Muscle layer of duodenum (tissue), 2 donors: ENCODE results near the gene CDIP1.
A peak's percentile ranks its signal among the peaks of the same experiment; 100 is the strongest.

ENCODE experiments used
- H3K27ac ChIP-seq: one replicate; pipeline ENCODE4 v1.7.0; 2013; ENCODE audit warnings: mild to moderate bottlenecking, low read length
- H3K27me3 ChIP-seq: one replicate; pipeline ENCODE4 v1.7.0; 2013; ENCODE audit warnings: low read depth, mild to moderate bottlenecking, control low read depth, low read length
- H3K36me3 ChIP-seq, 2 donors: one replicate each; pipeline ENCODE4 v1.7.0; 2013; ENCODE audit warnings: low read length in 2 of 2, control low read depth in 1 of 2, mild to moderate bottlenecking in 1 of 2; ENCODE audit not compliant: insufficient read depth in 2 of 2, control insufficient read depth in 1 of 2
- H3K4me1 ChIP-seq, 2 donors: one replicate each; pipeline ENCODE4 v1.7.0; 2013; ENCODE audit warnings: low read length in 2 of 2, mild to moderate bottlenecking in 2 of 2, control low read depth in 1 of 2, moderate library complexity in 1 of 2; ENCODE audit not compliant: insufficient read depth in 2 of 2, control insufficient read depth in 1 of 2
- H3K4me3 ChIP-seq, 2 donors: one replicate each; pipeline ENCODE4 v1.7.0; 2013; ENCODE audit warnings: low read length in 2 of 2, low read depth in 1 of 2, mild to moderate bottlenecking in 1 of 2
- H3K9me3 ChIP-seq, 2 donors: one replicate each; pipeline ENCODE4 v1.7.0; 2013; ENCODE audit warnings: low read length in 2 of 2, control low read depth in 1 of 2, mild to moderate bottlenecking in 1 of 2; ENCODE audit not compliant: control insufficient read depth in 1 of 2
- donor health status: healthy.

The CDIP1 gene

GRCh38 chr16:4481526-4481925, 57.0 kb downstream of the CDIP1 start:
- Histone ChIP-seq H3K27me3 (no peaks in the 10 kb centered on the region), H3K4me3 (no peak overlapping the region), H3K36me3 (peaks cover 0 to 7% of the 10 kb centered on the region in 2 donors), H3K4me1 (peaks cover 0 to 6% of the 10 kb centered on the region in 2 donors), H3K9me3 (no peaks in the 10 kb centered on the region), H3K27ac (no peak overlapping the region)

DNA sequence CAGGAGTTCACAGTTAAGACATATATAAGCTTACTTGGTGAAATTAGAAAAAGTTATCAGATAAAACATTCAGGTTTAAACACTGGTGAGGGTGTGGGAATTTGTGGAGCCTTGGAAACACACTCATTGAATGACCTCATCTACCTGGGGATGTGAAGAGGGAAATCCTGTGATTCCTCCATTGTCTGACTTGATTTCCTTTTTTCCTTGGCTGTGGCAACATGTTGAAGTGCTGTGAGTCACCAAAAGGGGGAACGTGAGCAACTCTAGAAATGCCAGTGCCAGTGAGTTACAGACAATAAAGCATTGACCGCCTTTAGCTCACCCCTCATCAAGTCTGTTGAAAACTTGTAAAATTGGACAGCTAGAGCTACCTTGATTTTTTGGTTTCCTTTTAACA, 60.6 kb downstream of the CDIP1 start:
- Histone ChIP-seq H3K9me3 (no peaks in the 10 kb centered on the region), H3K4me3 (no peak overlapping the region), H3K27ac (no peak overlapping the region), H3K4me1 (peaks cover 4 to 17% of the 10 kb centered on the region in 2 donors), H3K27me3 (no peaks in the 10 kb centered on the region), H3K36me3 (no peaks in the 10 kb centered on the region)

DNA sequence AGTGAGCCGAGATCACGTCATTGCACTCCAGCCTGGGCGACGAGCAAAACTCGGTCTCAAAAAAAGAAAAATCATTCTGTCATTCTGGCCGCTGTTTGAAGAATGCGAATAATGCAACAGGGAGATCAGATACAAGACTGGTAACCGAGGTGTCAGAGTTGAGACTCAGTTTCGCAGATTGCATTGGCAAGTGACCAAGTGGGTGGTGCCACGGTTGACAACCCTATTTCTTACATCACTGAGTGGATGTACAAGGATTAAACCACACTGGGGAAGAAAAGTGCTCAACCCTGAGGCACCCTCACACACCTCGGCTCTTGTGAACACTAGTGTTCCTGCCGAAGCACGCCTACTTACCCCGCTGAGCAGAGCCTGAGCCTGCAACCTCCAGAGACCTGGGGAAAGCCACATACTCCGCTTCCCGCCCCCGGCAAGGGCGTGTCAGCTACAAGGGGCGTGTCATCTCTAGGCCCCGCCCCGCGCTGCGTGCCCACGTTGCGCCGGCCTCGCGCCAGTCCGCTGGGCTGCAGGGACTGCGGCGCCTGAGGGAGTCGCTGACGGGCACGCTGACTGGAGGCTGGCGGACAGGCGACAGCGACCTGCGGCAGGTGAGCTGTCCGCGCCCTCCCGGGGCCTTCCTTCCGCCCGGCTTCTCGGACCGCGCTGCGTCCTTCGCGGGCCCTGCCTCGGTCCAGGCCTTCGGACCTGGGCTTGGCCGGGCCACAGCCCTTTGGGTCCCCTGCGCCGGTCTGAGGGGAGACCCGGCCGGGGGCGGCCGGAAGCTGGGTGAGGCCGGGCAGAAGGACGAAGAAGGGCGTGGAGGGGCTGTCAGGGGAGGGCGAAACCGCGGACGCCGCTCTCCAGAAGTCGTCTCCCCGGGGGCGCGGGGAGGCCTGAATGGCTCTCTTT, 62.4 kb downstream of the CDIP1 start, which contains the start of gene HMOX2:
Gene HMOX2, plus strand, starts transcription at position 519 of the 909 bp plus-strand sequence. CDS start 29,127 bp downstream, outside the sequence.
- Histone ChIP-seq H3K4me3 (peak within 1 kb of the TSS; percentile 68 to 87), H3K27me3 (no peaks in the 10 kb centered on the region), H3K36me3 (no peaks in the 10 kb centered on the region), H3K4me1 (peaks cover 4 to 17% of the 10 kb centered on the region in 2 donors), H3K27ac (no peak within 1 kb of the TSS), H3K9me3 (no peaks in the 10 kb centered on the region)

- H3K9me3 ChIP-seq = no peaks in the 10 kb centered on the region
- H3K4me1 ChIP-seq = peaks cover 4 to 17% of the 10 kb centered on the region in 2 donors
- H3K4me3 ChIP-seq = peak within 1 kb of the TSS; percentile 59 to 76
- H3K36me3 ChIP-seq = peaks cover 0 to under 1% of the 10 kb centered on the region in 2 donors
- no peak within 1 kb of the TSS for H3K27ac ChIP-seq
- H3K27me3 ChIP-seq = no peaks in the 10 kb centered on the region
These were observed 64.2 kb downstream of the CDIP1 start, which contains the start of gene NMRAL1 for GRCh38 chr16:4474192-4474961. Gene NMRAL1 (minus strand): TSS chr16:4474625. CDS start chr16:4474132, 493 bp downstream.

DNA sequence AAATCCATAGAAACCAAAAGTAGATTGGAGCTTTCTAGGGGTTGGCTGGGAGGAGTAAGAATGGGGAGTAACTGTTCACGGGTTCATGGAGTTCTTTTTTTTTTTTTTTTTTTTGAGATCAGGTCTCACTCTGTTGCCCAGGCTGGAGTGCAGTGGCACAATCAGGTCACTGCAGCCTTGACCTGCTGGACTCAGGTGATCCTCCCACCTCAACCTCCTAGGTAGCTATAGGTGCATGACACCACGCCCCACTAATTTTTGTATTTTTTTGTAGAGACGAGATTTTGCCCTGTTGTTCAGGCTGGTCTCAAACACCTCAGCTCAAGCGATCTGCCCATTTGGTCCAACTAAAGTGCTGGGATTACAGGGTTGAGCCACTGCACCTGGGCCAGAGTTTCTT, 65.7 kb downstream of the CDIP1 start:
- no peaks in the 10 kb centered on the region for H3K27me3 ChIP-seq
- no peaks in the 10 kb centered on the region for H3K9me3 ChIP-seq
- H3K4me1 ChIP-seq = peaks cover 4 to 17% of the 10 kb centered on the region in 2 donors
- H3K36me3 ChIP-seq = peaks cover 0 to 7% of the 10 kb centered on the region in 2 donors
- no peak overlapping the region for H3K4me3 ChIP-seq
- H3K27ac ChIP-seq = no peak overlapping the region

- H3K9me3 ChIP-seq = no peaks in the 10 kb centered on the region
- peaks cover 4 to 12% of the 10 kb centered on the region in 2 donors for H3K4me1 ChIP-seq
- no peak overlapping the region for H3K27ac ChIP-seq
- no peak overlapping the region for H3K4me3 ChIP-seq
- peaks cover 2 to 8% of the 10 kb centered on the region in 2 donors for H3K36me3 ChIP-seq
- no peaks in the 10 kb centered on the region for H3K27me3 ChIP-seq
These were observed 66.7 kb downstream of the CDIP1 start for GRCh38 chr16:4471869-4472268.

- Histone ChIP-seq H3K4me3 (no peak overlapping the region), H3K36me3 (peaks cover 9 to 25% of the 10 kb centered on the region in 2 donors), H3K27me3 (no peaks in the 10 kb centered on the region), H3K4me1 (peaks cover 0 to 5% of the 10 kb centered on the region in 2 donors), H3K9me3 (no peaks in the 10 kb centered on the region), H3K27ac (no peak overlapping the region)
These were observed 69.6 kb downstream of the CDIP1 start for GRCh38 chr16:4468972-4469371.

DNA sequence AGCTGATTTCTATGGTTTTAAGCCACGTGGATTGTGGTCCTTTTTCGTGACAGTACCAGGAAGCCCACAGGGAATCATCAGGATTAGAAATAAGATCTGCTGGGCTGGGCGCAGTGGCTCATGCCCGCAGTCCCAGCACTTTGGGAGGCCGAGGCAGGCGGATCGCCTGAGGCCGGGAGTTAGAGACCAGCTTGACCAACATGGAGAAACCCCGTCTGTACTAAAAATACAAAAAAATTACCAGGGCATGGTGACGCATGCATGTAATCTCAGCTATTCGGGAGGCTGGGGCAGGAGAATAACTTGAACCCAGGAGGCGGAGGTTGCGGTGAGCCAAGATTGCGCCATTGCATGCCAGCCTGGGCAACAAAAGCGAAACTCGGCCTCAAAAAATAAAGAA, 70.7 kb downstream of the CDIP1 start:
- Histone ChIP-seq H3K27me3 (no peaks in the 10 kb centered on the region), H3K27ac (no peak overlapping the region), H3K36me3 (peaks cover 17 to 35% of the 10 kb centered on the region in 2 donors), H3K9me3 (no peaks in the 10 kb centered on the region), H3K4me3 (no peak overlapping the region), H3K4me1 (no peaks in the 10 kb centered on the region)

DNA sequence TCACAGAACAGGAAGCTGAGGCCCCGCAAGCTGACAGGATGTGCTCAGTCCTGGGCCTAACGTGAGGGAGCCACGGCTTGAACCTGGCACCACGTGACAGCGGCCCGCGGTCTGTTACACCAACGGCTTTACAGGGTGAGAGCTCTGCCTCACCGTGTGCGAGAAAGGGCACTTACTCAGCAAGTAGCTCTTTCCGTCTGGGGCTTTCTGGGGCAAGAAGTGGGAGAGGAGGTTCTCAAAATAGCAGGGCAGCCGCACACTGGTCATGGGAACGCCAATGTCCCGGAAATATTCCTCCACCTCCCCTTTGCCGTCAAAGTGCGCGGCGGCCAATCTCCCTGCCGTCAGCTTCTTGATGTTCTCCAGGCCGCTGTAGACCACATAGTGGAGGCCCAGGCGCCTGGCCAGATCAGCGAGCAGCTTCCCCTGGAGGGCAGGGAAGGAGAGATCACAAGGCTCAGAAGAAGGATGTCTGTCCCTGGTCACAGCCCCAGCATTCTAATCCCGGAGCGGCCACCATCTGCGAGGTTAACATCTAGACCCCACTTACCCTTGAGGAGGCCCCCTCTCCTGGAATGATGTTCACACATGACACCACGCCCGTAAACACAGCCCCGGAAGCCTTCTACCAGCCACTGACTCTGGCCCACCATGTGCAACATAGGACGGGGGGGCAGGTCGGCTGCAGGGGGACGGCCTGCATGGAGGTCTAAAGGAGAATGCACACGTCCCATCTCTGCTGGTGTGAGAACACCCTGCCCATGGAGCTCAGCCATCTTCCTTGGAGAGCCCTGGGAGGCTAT, 72.4 kb downstream of the CDIP1 start:
- Histone ChIP-seq H3K27me3 (no peaks in the 10 kb centered on the region), H3K27ac (no peak overlapping the region), H3K4me3 (no peak overlapping the region), H3K9me3 (no peaks in the 10 kb centered on the region), H3K4me1 (no peaks in the 10 kb centered on the region), H3K36me3 (peaks cover 17 to 48% of the 10 kb centered on the region in 2 donors)

- Histone ChIP-seq H3K27me3 (no peaks in the 10 kb centered on the region), H3K36me3 (peaks cover 17 to 41% of the 10 kb centered on the region in 2 donors), H3K4me3 (no peak overlapping the region), H3K4me1 (no peaks in the 10 kb centered on the region), H3K9me3 (no peaks in the 10 kb centered on the region), H3K27ac (no peak overlapping the region)
These were observed 74.9 kb downstream of the CDIP1 start for GRCh38 chr16:4463522-4464163.
